HEK293 (cell line): ENCODE measurements around the gene MRPL9.

Experiments
- BCL6B ChIP-seq: fragments of 450-650 bp; formaldehyde crosslinking; IDR thresholded peaks from 2 replicates; pipeline ENCODE4 v1.5.1; 2017; ENCODE audit warnings: missing biosample characterization, missing genetic modification characterization
- GFI1B ChIP-seq: fragments of 450-650 bp; formaldehyde crosslinking; IDR thresholded peaks from 2 replicates; pipeline ENCODE4 v1.5.1; 2016; ENCODE audit warnings: missing biosample characterization, missing genetic modification characterization
- GLIS1 ChIP-seq: fragments of 450-650 bp; formaldehyde crosslinking; IDR thresholded peaks from 2 replicates; pipeline ENCODE4 v1.5.1; 2016; ENCODE audit warnings: missing biosample characterization, missing genetic modification characterization
- HOXC10 ChIP-seq: sonication (generic); formaldehyde crosslinking; IDR thresholded peaks from 2 replicates; pipeline ENCODE4 v1.8.1; 2023; ENCODE audit warnings: mild to moderate bottlenecking, missing genetic modification reagents
- KLF10 ChIP-seq: fragments of 450-650 bp; IDR thresholded peaks from 2 replicates; pipeline ENCODE4 v1.5.1; 2018; ENCODE audit warnings: missing biosample characterization, mild to moderate bottlenecking, missing genetic modification characterization
- KLF17 ChIP-seq: fragments of 450-650 bp; formaldehyde crosslinking; IDR thresholded peaks from 2 replicates; pipeline ENCODE4 v1.5.1; 2016; ENCODE audit warnings: missing biosample characterization, missing genetic modification characterization
- MYNN ChIP-seq: fragments of 450-650 bp; formaldehyde crosslinking; IDR thresholded peaks from 2 replicates; pipeline ENCODE4 v1.5.1; 2016; ENCODE audit warnings: missing biosample characterization, missing genetic modification characterization, borderline replicate concordance
- MZF1 ChIP-seq: fragments of 450-650 bp; formaldehyde crosslinking; IDR thresholded peaks from 2 replicates; pipeline ENCODE4 v1.5.1; 2017; ENCODE audit warnings: missing biosample characterization, missing genetic modification characterization, borderline replicate concordance
- PRDM10 ChIP-seq: fragments of 450-650 bp; formaldehyde crosslinking; IDR thresholded peaks from 2 replicates; pipeline ENCODE4 v1.5.1; 2016; ENCODE audit warnings: missing biosample characterization, missing genetic modification characterization
- SALL2 ChIP-seq: fragments of 450-650 bp; formaldehyde crosslinking; IDR thresholded peaks from 2 replicates; pipeline ENCODE4 v1.5.0; 2017; ENCODE audit warnings: missing biosample characterization, mild to moderate bottlenecking, missing genetic modification characterization, borderline replicate concordance
- SP2 ChIP-seq: fragments of 450-650 bp; formaldehyde crosslinking; IDR thresholded peaks from 2 replicates; pipeline ENCODE4 v1.5.1; 2016; ENCODE audit warnings: missing biosample characterization, missing genetic modification characterization
- TRIM28 ChIP-seq: IDR thresholded peaks from 2 replicates; pipeline ENCODE4 v1.6.1; 2011; ENCODE audit warnings: low read length, control low read depth, borderline replicate concordance
- WT1 ChIP-seq: fragments of 450-650 bp; formaldehyde crosslinking; IDR thresholded peaks from 2 replicates; pipeline ENCODE4 v1.5.1; 2016; ENCODE audit warnings: missing biosample characterization, missing genetic modification characterization
- ZBTB48 ChIP-seq: fragments of 450-650 bp; formaldehyde crosslinking; IDR thresholded peaks from 2 replicates; pipeline ENCODE4 v1.5.1; 2016; ENCODE audit warnings: missing biosample characterization, missing genetic modification characterization
- ZFP41 ChIP-seq: fragments of 450-650 bp; formaldehyde crosslinking; IDR thresholded peaks from 2 replicates; pipeline ENCODE4 v1.5.1; 2016; ENCODE audit warnings: missing biosample characterization, missing genetic modification characterization, borderline replicate concordance
- ZIC2 ChIP-seq: fragments of 450-650 bp; formaldehyde crosslinking; IDR thresholded peaks from 2 replicates; pipeline ENCODE4 v1.5.1; 2016; ENCODE audit warnings: missing biosample characterization, missing genetic modification characterization
- ZNF112 ChIP-seq: fragments of 450-650 bp; formaldehyde crosslinking; IDR thresholded peaks from 2 replicates; pipeline ENCODE4 v1.5.0; 2017; ENCODE audit warnings: missing biosample characterization, missing genetic modification characterization
- ZNF132 ChIP-seq: fragments of 450-650 bp; formaldehyde crosslinking; IDR thresholded peaks from 2 replicates; pipeline ENCODE4 v1.5.1; 2017; ENCODE audit warnings: missing biosample characterization, missing genetic modification characterization, borderline replicate concordance
- ZNF133 ChIP-seq: fragments of 450-650 bp; formaldehyde crosslinking; IDR thresholded peaks from 2 replicates; pipeline ENCODE4 v1.5.1; 2016; ENCODE audit warnings: missing biosample characterization, missing genetic modification characterization
- ZNF138 ChIP-seq: fragments of 450-650 bp; formaldehyde crosslinking; IDR thresholded peaks from 2 replicates; pipeline ENCODE4 v1.5.1; 2016; ENCODE audit warnings: missing biosample characterization, missing genetic modification characterization, borderline replicate concordance
- ZNF155 ChIP-seq: fragments of 450-650 bp; formaldehyde crosslinking; IDR thresholded peaks from 2 replicates; pipeline ENCODE4 v1.5.1; 2016; ENCODE audit warnings: missing biosample characterization, missing genetic modification characterization
- ZNF169 ChIP-seq: fragments of 450-650 bp; formaldehyde crosslinking; IDR thresholded peaks from 2 replicates; pipeline ENCODE4 v1.5.1; 2016; ENCODE audit warnings: missing biosample characterization, missing genetic modification characterization
- ZNF214 ChIP-seq: fragments of 450-650 bp; formaldehyde crosslinking; IDR thresholded peaks from 2 replicates; pipeline ENCODE4 v1.5.1; 2017; ENCODE audit warnings: missing biosample characterization, mild to moderate bottlenecking, missing genetic modification characterization, borderline replicate concordance
- ZNF223 ChIP-seq: fragments of 450-650 bp; formaldehyde crosslinking; IDR thresholded peaks from 2 replicates; pipeline ENCODE4 v1.5.1; 2016; ENCODE audit warnings: missing biosample characterization, missing genetic modification characterization
- ZNF239 ChIP-seq: fragments of 450-650 bp; formaldehyde crosslinking; IDR thresholded peaks from 2 replicates; pipeline ENCODE4 v1.5.1; 2016; ENCODE audit warnings: missing biosample characterization, missing genetic modification characterization
- ZNF335 ChIP-seq: fragments of 450-650 bp; formaldehyde crosslinking; conservative IDR thresholded peaks from 2 replicates; pipeline ENCODE4 v1.5.1; 2016; ENCODE audit warnings: missing biosample characterization, missing genetic modification characterization
- ZNF350 ChIP-seq: fragments of 450-650 bp; formaldehyde crosslinking; IDR thresholded peaks from 2 replicates; pipeline ENCODE4 v1.5.0; 2017; ENCODE audit warnings: missing biosample characterization, mild to moderate bottlenecking, missing genetic modification characterization
- ZNF366 ChIP-seq: fragments of 450-650 bp; formaldehyde crosslinking; conservative IDR thresholded peaks from 2 replicates; pipeline ENCODE4 v1.5.1; 2016; ENCODE audit warnings: missing biosample characterization, missing genetic modification characterization
- ZNF473 ChIP-seq: fragments of 450-650 bp; formaldehyde crosslinking; IDR thresholded peaks from 2 replicates; pipeline ENCODE4 v1.5.1; 2017; ENCODE audit warnings: missing biosample characterization, missing genetic modification characterization
- ZNF529 ChIP-seq: fragments of 450-650 bp; formaldehyde crosslinking; IDR thresholded peaks from 2 replicates; pipeline ENCODE4 v1.5.1; 2017; ENCODE audit warnings: missing genetic modification characterization, missing biosample characterization; ENCODE audit not compliant: insufficient replicate concordance
- ZNF530 ChIP-seq: fragments of 450-650 bp; formaldehyde crosslinking; IDR thresholded peaks from 2 replicates; pipeline ENCODE4 v1.5.1; 2016; ENCODE audit warnings: low read depth, missing biosample characterization, missing genetic modification characterization
- ZNF548 ChIP-seq: fragments of 450-650 bp; formaldehyde crosslinking; IDR thresholded peaks from 2 replicates; pipeline ENCODE4 v1.5.1; 2016; ENCODE audit warnings: missing biosample characterization, missing genetic modification characterization
- ZNF600 ChIP-seq: fragments of 450-650 bp; formaldehyde crosslinking; IDR thresholded peaks from 2 replicates; pipeline ENCODE4 v1.5.1; 2016; ENCODE audit warnings: missing biosample characterization, missing genetic modification characterization
- ZNF707 ChIP-seq: fragments of 450-650 bp; formaldehyde crosslinking; IDR thresholded peaks from 2 replicates; pipeline ENCODE4 v1.5.1; 2016; ENCODE audit warnings: missing biosample characterization, missing genetic modification characterization
- ZNF747 ChIP-seq: fragments of 450-650 bp; formaldehyde crosslinking; IDR thresholded peaks from 2 replicates; pipeline ENCODE4 v1.5.1; 2016; ENCODE audit warnings: missing biosample characterization, missing genetic modification characterization
- ZNF776 ChIP-seq: fragments of 450-650 bp; formaldehyde crosslinking; IDR thresholded peaks from 2 replicates; pipeline ENCODE4 v1.5.0; 2017; ENCODE audit warnings: missing biosample characterization, missing genetic modification characterization, borderline replicate concordance
- ZNF785 ChIP-seq: fragments of 450-650 bp; formaldehyde crosslinking; IDR thresholded peaks from 2 replicates; pipeline ENCODE4 v1.5.1; 2016; ENCODE audit warnings: missing biosample characterization, missing genetic modification characterization
- ZNF843 ChIP-seq: fragments of 450-650 bp; formaldehyde crosslinking; IDR thresholded peaks from 2 replicates; pipeline ENCODE4 v1.5.1; 2016; ENCODE audit warnings: missing biosample characterization, missing genetic modification characterization
- ZSCAN23 ChIP-seq: fragments of 450-650 bp; formaldehyde crosslinking; IDR thresholded peaks from 2 replicates; pipeline ENCODE4 v1.5.1; 2016; ENCODE audit warnings: missing biosample characterization, missing genetic modification characterization

The MRPL9 gene

GRCh38 chr1:151715726-151716404 lies 47.4 kb downstream of the MRPL9 start (continued):
- TF ChIP-seq ZNF785: no peak
- no peak for TF ChIP-seq ZNF112 (tag by site-specific recombination)
- TF ChIP-seq ZNF600 (tag by site-specific recombination): no peak
- no peak for TF ChIP-seq ZNF529 (tag by site-specific recombination)
- TF ChIP-seq ZNF843 (tag by site-specific recombination): no peak
- no peak for TF ChIP-seq SALL2 (tag by site-specific recombination)
- no peak for TF ChIP-seq MZF1 (tag by site-specific recombination)
- no peak for TF ChIP-seq ZNF530
- no peak for TF ChIP-seq BCL6B (tag by site-specific recombination)
- TF ChIP-seq ZFP41: no peak
- TF ChIP-seq ZNF747: no peak
- TF ChIP-seq KLF10 (tag by site-specific recombination): no peak
- TF ChIP-seq ZIC2 (tag by site-specific recombination): peak; percentile 99
- TF ChIP-seq ZNF548 (tag by site-specific recombination): no peak
- no peak for TF ChIP-seq SP2
- TF ChIP-seq PRDM10 (tag by site-specific recombination): peak; percentile 16; the same call in 1 of the 2 replicates
- TF ChIP-seq ZBTB48 (tag by site-specific recombination): peak; percentile 95
- TF ChIP-seq ZNF473 (tag by site-specific recombination): no peak
- TF ChIP-seq ZNF707 (tag by site-specific recombination): no peak
- TF ChIP-seq KLF17 (tag by site-specific recombination): no peak
- no peak for TF ChIP-seq MYNN (tag by site-specific recombination)
- TF ChIP-seq ZNF366 (tag by site-specific recombination): no peak
- TF ChIP-seq ZNF169 (tag by site-specific recombination): no peak
- TF ChIP-seq ZNF223 (tag by site-specific recombination): no peak
- TF ChIP-seq GLIS1 (tag by site-specific recombination): peak; percentile 79
- no peak for TF ChIP-seq ZNF776 (tag by site-specific recombination)
- no peak for TF ChIP-seq ZNF239 (tag by site-specific recombination)
- no peak for TF ChIP-seq ZNF138 (tag by site-specific recombination)
- no peak for TF ChIP-seq ZSCAN23 (tag by site-specific recombination)
- no peak for TF ChIP-seq ZNF155 (tag by site-specific recombination)
- TF ChIP-seq HOXC10 (CRISPR knock-in tag): no peak
- no peak for TF ChIP-seq ZNF214 (tag by site-specific recombination)
- no peak for TF ChIP-seq TRIM28
- no peak for TF ChIP-seq GFI1B (tag by site-specific recombination)
- TF ChIP-seq ZNF335: no peak
- no peak for TF ChIP-seq ZNF350
- no peak for TF ChIP-seq ZNF133 (tag by site-specific recombination)
- 0 out of 2 replicates have a peak, but pooled peaks have one; percentile 49 for TF ChIP-seq WT1
- no peak for TF ChIP-seq ZNF132 (tag by site-specific recombination)
